ENCODE results near the gene VEZT.

The VEZT gene

GRCh38 chr12:95178136-95178535 lies 39.5 kb upstream of the VEZT start:
- CTCF ChIA-PET = no interaction called here
- DNase-seq (ENCODE audit: extremely low spot score) = no peak
- POLR2A ChIA-PET = no interaction called here
- TF ChIP-seq LEF1 (IDR thresholded peaks at IDR 0.05; ENCODE audit: borderline replicate concordance) (no peak), ARNT (IDR thresholded peaks at IDR 0.05) (no peak), SP1 (IDR thresholded peaks at IDR 0.05) (no peak), BHLHE40 (IDR thresholded peaks at IDR 0.05; ENCODE audit: borderline replicate concordance) (no peak), CTBP1 (IDR thresholded peaks at IDR 0.05; ENCODE audit: borderline replicate concordance) (no peak), HDGF (IDR thresholded peaks at IDR 0.05; ENCODE audit: borderline replicate concordance) (no peak), ELF4 (IDR thresholded peaks at IDR 0.05) (no peak), TARDBP (IDR thresholded peaks at IDR 0.05) (no peak), ZNF384 (IDR thresholded peaks at IDR 0.05) (no peak), FOXA1 (IDR thresholded peaks at IDR 0.05) (no peak), SUZ12 (IDR thresholded peaks at IDR 0.05) (no peak), PKNOX1 (IDR thresholded peaks at IDR 0.05) (no peak), FOXK2 (IDR thresholded peaks at IDR 0.05) (no peak), NFRKB (IDR thresholded peaks at IDR 0.05) (no peak), L3MBTL2 (conservative IDR thresholded peaks at IDR 0.05) (no peak), FOXM1 (IDR thresholded peaks at IDR 0.05; ENCODE audit: borderline replicate concordance) (no peak)

GRCh38 chr12:95179011-95179410 lies 38.6 kb upstream of the VEZT start:
- ChIA-PET POLR2A (no interaction called here), CTCF (interaction anchor here (0.6 kb wide), 1 partner anchor 46 kb away, joined by 3 read pairs; no protein-coding TSS in a partner anchor)
- TF ChIP-seq CTBP1 (IDR thresholded peaks at IDR 0.05; ENCODE audit: borderline replicate concordance) = no peak
- TF ChIP-seq ZNF384 (IDR thresholded peaks at IDR 0.05) = no peak
- no peak for TF ChIP-seq NFRKB (IDR thresholded peaks at IDR 0.05)
- no peak for TF ChIP-seq ARNT (IDR thresholded peaks at IDR 0.05)
- no peak for TF ChIP-seq SUZ12 (IDR thresholded peaks at IDR 0.05)
- no peak for TF ChIP-seq BHLHE40 (IDR thresholded peaks at IDR 0.05; ENCODE audit: borderline replicate concordance)
- TF ChIP-seq SP1 (IDR thresholded peaks at IDR 0.05) = no peak
- no peak for TF ChIP-seq HDGF (IDR thresholded peaks at IDR 0.05; ENCODE audit: borderline replicate concordance)
- no peak for TF ChIP-seq FOXM1 (IDR thresholded peaks at IDR 0.05; ENCODE audit: borderline replicate concordance)
- TF ChIP-seq LEF1 (IDR thresholded peaks at IDR 0.05; ENCODE audit: borderline replicate concordance) = no peak
- no peak for TF ChIP-seq TARDBP (IDR thresholded peaks at IDR 0.05)
- no peak for TF ChIP-seq FOXK2 (IDR thresholded peaks at IDR 0.05)
- no peak for TF ChIP-seq FOXA1 (IDR thresholded peaks at IDR 0.05)
- TF ChIP-seq L3MBTL2 (conservative IDR thresholded peaks at IDR 0.05) = no peak
- DNase-seq (ENCODE audit: extremely low spot score) = no peak

- POLR2A ChIA-PET = interaction anchor here (1.0 kb wide), 1 partner anchor 17 kb away, joined by 3 read pairs; no protein-coding TSS in a partner anchor
- TF ChIP-seq SUZ12 (IDR thresholded peaks at IDR 0.05) (no peak), LEF1 (IDR thresholded peaks at IDR 0.05; ENCODE audit: borderline replicate concordance) (no peak), NFRKB (IDR thresholded peaks at IDR 0.05) (no peak), L3MBTL2 (conservative IDR thresholded peaks at IDR 0.05) (no peak), FOXK2 (IDR thresholded peaks at IDR 0.05) (no peak), HDGF (IDR thresholded peaks at IDR 0.05; ENCODE audit: borderline replicate concordance) (no peak), ZNF384 (IDR thresholded peaks at IDR 0.05) (no peak), ELF4 (IDR thresholded peaks at IDR 0.05) (no peak), ARNT (IDR thresholded peaks at IDR 0.05) (no peak), FOXM1 (IDR thresholded peaks at IDR 0.05; ENCODE audit: borderline replicate concordance) (no peak), CTBP1 (IDR thresholded peaks at IDR 0.05; ENCODE audit: borderline replicate concordance) (no peak)
- CTCF ChIA-PET = no interaction called here
- no peak for DNase-seq (ENCODE audit: extremely low spot score)
These were observed 36.5 kb upstream of the VEZT start for GRCh38 chr12:95181103-95181502.

GRCh38 chr12:95182868-95183415 lies 34.7 kb upstream of the VEZT start:
- POLR2A ChIA-PET = no interaction called here
- CTCF ChIA-PET = no interaction called here
- DNase-seq (ENCODE audit: extremely low spot score) = no peak
- TF ChIP-seq PKNOX1 (IDR thresholded peaks at IDR 0.05) (no peak), SP1 (IDR thresholded peaks at IDR 0.05) (no peak), LEF1 (IDR thresholded peaks at IDR 0.05; ENCODE audit: borderline replicate concordance) (no peak), L3MBTL2 (conservative IDR thresholded peaks at IDR 0.05) (no peak), BHLHE40 (IDR thresholded peaks at IDR 0.05; ENCODE audit: borderline replicate concordance) (no peak)

- no peak for DNase-seq (ENCODE audit: extremely low spot score)
- ChIA-PET CTCF (no interaction called here), POLR2A (no interaction called here)
- no peak for TF ChIP-seq ARNT (IDR thresholded peaks at IDR 0.05)
These were observed 33.5 kb upstream of the VEZT start for GRCh38 chr12:95184121-95184520.

GRCh38 chr12:95185072-95185471 lies 32.5 kb upstream of the VEZT start:
- DNase-seq (ENCODE audit: extremely low spot score) = no peak
- TF ChIP-seq FOXA1 (IDR thresholded peaks at IDR 0.05) (no peak), CTBP1 (IDR thresholded peaks at IDR 0.05; ENCODE audit: borderline replicate concordance) (no peak), FOXK2 (IDR thresholded peaks at IDR 0.05) (no peak), ARNT (IDR thresholded peaks at IDR 0.05) (no peak), FOXM1 (IDR thresholded peaks at IDR 0.05; ENCODE audit: borderline replicate concordance) (no peak), PKNOX1 (IDR thresholded peaks at IDR 0.05) (no peak), LEF1 (IDR thresholded peaks at IDR 0.05; ENCODE audit: borderline replicate concordance) (no peak), TARDBP (IDR thresholded peaks at IDR 0.05) (no peak), SP1 (IDR thresholded peaks at IDR 0.05) (no peak), BHLHE40 (IDR thresholded peaks at IDR 0.05; ENCODE audit: borderline replicate concordance) (no peak), NFRKB (IDR thresholded peaks at IDR 0.05) (no peak), L3MBTL2 (conservative IDR thresholded peaks at IDR 0.05) (no peak), HDGF (IDR thresholded peaks at IDR 0.05; ENCODE audit: borderline replicate concordance) (no peak), ZNF384 (IDR thresholded peaks at IDR 0.05) (no peak), ELF4 (IDR thresholded peaks at IDR 0.05) (no peak), SUZ12 (IDR thresholded peaks at IDR 0.05) (no peak)
- ChIA-PET CTCF (no interaction called here), POLR2A (interaction anchor here (0.6 kb wide), 1 partner anchor 21 kb away, joined by 4 read pairs; no protein-coding TSS in a partner anchor)
